ENCODE measurements around the gene PEF1.
A peak's percentile ranks its signal among the peaks of the same experiment; 100 is the strongest.

Gene PEF1

DNA sequence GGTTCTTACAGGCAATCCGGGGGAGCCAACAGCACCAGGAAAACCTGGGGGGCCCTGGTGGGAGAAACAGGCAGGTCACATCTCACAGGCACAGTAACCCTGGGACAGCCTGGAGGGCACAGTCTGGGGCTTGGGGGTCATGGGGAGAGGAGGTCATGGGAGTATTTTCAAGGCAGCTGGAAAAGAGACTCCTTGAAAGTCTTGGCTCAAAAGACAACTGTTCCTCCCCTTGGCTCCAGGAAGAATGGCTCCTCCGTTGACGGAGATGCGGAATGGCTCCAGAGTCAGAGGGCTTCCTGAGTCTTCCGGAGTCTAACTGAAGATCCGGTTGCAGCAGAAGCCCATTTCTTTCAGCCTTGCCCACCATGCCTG, 25.9 kb upstream of the PEF1 start:
- no peak for DNase-seq

DNA sequence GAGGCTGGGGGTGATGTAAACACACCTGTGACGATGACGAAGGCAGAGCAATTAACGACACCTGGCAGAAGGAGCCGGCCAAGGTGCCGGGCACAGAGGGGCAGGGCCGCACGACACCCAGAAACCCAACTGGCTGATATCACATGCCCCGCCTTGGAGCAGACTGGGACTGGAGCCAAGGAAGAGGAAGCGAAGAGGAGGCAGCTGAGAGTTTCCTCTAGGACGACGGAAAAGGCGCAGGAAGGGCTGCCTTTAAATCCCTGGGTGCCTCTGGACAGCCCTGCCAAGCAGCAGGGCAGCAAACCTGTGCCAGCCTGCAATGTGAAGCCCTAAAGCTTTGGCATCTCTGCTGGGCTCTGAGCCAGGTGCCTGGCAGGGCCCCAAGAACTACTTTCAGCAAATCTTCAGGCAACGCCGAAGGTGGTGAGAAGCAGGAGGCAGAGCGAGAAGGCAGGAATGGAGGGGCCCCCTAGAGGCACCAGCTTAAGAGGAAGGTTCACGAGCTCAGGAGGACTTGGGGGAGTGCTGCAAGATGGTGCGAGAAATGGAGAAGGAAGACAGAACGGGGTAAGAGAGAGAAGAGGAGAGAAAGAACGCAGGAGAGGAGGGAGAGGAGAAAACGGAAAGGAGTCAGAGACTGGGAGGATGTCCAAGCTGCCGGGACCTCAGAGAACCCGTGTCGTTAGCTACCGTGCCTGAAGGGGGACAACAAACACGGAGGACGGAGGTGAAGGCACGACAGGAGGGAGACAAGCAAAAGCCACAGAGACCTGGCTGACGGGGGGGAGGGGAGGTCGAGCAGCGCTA, 25.3 kb upstream of the PEF1 start:
- peak; percentile 18 for DNase-seq

DNA sequence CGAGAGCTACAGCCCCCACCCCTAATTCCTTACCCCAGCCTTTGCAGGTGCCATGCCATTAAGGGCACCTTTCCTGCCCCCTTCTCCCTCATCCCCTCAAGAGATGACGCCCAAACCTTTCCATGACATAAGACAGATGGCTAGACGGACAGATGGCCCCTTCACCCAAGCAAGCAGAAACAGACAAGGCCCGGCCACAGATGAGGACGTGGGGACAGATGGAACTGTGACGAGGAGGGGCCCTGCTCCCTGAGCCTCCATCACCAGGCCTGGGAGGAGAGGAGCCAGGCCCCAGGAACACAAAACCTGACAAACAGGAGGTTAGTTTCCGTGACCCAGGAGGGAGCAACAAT, 24.7 kb upstream of the PEF1 start:
- no peak for DNase-seq

DNA sequence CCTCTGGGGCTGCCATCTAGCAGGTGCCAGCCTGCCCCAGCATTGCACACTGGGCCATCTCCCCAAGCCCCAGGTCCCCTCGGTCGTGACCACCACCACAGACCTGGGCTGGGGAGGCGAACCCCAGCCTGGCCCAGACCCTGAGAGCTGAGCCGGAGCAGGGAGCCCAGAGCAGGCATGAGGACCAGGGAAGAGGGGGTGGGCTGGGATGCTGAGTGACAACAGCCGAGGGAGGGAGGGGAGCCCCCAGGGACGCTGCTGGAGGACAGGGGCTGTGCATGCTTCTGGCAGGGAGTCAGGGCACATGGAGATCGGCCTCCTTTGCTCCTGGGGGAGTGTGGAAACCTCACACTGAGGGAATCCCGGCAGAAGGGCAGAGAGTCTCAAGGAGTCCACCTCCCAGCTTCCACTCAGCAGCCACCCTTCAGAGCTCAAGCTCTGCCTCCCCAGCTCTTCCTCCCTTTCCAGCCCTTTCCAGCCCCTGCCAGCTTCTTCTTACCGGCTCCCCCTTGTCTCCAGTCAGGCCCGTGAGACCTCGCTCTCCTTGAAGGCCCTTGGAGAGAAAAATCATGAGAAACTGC, 23.7 kb upstream of the PEF1 start:
- no peak for DNase-seq

DNA sequence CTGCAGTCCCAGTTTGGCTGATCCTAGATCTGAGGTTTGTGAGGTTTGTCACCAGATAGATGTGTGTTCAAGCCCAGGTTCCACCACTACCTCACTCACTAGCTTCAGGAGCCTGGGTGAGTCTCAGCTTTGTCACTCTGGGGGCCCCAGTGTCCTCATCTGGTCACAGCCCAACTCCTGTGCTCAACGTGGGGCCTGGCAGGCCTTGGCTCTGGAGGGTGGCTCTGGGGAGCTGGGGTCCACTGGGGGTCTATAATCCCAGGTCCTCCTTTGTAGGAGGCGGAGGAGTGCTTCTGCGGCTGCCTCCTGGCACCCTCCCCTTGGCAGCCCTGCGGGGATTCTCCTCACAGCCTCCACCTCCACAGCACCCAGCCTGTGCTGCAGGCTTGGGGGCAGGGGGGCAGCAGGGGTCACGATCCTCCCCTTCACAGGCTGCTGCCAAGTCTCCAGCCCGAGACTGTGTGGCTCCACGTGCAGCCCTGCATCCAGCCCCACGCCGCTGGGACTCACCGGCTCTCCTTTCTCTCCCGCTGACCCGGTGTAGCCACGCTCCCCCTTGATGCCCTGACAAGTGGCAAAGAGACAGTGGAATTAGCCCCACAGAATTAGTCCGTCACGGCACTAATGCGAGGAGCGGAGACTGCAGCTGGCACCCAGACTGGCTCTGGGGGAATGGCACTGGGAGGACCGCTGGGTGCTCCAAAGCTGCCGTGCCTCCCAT, 22.5 kb upstream of the PEF1 start:
- no peak for DNase-seq

DNA sequence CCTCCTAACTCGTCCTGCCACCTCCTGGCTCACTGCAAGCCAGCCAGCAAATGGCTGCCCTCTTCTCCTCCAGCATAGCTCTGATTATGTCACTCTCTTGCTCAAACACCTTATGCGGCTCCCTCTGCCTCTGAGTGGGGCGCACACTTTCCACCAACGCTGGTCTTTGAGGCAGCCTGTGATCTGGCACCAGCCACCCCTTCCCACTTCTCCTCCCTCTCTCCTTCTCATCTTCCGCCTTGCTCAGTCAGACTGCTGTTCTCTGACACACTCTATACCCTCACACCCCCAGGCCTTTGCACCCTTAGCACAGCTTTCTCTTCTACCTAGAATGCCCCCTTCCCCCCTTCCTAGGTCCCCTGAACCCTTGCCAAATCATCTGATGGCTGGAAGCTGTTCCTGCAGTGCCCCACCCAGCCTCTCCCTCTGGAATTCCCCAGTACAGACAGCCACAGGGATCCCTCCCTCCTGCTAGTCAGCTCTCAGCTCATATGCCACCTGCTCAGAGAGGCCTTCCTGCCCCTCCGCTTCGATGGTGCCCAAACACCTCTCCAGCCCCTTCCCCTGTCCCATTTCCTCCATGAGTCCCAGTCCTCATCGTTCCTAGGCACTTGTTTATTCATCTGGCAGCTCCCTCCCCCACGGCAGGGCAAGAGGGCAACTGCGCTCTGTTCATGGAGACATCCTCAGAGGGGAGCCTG, 21.7 kb upstream of the PEF1 start:
- no peak for DNase-seq

DNA sequence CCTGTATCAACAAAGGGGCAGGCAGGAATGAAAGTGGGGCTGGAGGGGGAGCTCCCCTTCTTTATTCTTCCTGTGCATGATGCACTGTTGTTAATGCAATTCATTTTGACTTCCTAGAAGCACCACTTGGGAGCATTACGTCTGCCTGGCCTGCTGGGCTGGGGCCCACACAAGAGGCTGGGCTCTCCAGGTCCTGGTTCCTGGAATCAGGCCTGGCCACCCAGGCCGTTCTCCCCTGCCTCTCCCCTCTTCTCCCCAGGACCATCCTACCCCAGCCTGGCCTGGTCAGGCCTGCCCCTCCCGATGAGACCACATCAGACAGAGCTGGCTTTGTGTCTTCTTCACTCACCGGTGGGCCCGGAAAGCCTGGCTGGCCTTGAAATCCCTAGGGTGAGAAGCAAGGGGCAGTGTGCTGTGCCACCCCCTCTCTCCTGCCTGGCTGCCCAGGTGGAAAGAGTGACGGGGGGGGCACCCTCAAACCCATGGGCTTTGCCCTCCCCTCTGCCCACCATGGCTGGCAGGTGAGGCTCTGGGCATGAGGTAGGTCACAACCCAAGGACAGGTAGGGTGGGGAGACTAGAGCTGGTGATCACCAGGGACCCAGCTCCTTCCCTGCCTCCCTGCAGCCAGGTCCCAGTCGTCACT, 20.7 kb upstream of the PEF1 start:
- DNase-seq = no peak

DNA sequence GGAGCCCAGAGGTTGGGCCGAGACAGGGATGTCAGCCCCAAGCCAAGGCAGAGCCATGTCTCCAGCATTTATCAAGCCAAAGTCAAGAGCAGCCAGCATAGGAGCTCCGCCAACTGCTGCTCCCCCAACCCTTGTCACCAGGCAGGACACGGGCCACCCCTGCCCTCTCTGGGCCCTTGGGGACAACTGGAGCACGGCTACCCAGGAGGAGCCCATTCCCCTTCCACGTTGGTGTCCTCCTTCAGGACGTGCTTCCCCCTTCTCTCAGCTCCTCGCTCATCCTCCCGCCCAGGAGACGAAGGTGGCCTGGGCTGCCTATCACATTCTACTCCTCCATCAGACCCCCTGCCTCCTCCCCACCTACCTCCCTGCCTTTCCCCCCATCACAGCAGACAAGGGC, 19.9 kb upstream of the PEF1 start:
- DNase-seq = no peak

DNA sequence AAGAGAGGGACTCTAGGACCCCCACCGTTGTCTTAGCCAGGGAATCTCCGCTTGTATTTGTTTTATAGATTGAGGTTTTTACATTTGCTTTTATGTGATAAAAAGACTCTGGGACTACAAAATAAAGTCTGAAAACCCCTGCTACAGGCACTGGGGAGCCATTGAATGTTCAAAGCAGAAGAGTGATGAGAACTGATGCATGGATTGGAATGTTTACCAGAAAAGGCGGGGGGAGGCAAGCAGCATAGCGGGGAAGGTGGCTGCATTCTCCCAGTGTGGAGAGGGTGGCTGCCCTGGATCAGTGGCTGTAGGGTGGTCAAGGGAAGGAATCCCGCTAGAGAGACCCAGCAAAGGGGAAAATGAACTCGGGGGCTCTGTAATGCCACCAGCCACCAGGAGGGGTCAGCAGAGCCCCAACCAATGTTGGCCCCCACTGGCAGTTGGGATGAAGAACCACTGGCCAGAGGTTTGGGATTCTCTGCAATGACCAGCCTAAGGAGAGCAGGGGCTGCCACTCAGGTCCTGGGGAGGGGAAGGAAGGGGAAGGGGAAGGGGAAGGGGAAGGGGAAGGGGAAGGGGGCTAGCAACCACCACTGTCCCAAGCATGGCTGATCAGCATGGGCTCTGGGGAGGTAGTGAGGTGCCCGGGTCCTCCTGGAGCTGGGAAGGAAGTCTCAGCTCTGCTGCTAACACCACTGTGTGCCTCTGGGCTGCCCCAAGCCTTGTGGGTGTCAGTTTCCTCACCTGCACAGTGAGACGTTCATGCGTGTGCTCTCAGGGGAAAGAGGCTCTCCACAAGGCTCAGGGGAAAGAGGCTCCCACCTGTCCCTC, 19.2 kb upstream of the PEF1 start:
- DNase-seq = peak; percentile 67

DNA sequence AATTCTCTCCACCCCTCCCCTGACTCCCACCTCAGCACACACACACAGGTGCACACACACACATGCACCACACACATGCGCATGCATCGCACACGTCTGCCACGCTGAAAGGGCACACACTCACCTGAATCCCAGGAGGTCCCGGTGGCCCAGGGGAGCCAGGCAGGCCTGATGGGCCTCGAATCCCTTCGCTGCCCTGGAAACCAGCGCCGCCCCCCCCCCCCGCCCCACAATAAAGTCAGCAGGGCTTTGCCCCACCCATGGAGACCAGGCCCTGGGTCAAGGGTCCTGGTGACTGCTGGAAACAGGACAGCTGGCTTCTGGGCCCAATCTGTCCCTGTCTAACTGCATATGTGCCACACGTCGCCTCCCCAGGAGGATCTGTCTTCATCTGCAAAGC, 17.8 kb upstream of the PEF1 start:
- DNase-seq = no peak

DNA sequence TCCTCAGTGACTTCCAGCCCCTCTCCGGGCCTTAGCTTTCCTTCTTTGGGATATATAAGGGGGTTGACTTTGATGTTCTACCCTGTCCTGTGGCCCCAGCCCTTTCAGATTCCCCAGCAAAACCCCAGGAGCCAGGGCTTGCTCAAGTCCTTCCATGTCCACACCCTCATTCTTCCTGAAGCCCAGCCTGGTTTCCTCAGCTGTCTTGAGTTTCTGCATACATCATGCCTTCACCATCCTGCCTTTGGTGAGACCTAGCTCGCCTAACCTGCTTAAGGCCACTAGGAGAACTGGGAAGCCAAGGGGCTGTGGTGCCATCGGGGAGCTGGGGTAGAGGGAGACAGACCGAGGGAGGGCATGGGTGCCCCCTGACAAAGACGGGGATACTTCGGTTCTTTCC, 17.2 kb upstream of the PEF1 start:
- DNase-seq = no peak

DNA sequence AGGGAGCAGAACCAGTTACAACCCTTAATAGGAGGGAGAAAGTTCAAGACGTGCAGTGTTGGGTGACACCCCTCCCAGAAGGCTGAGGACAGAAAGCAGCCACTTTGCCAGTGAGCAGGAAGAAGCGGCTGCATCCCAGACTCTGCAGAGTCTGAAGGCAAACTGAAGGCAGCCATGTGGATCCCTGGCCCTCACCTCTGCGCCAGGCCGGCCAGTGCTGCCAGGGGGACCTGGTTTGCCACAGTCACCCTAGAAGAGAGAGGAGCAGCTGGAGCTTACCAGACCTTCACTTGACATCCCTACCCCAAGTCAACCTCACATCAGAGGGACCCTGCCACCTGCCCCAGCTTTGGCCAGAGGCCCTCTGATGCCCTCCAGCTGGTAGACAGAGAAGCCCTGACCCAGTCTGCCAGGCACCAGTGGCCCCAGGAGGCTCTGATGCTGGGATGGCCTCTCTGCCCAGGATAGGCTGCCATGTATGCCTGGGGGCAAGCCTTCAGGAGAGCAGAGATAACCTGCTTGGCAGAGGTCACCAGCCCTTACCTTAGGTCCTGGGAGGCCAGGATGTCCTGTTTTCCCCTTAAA, 16.3 kb upstream of the PEF1 start:
- DNase-seq = no peak

DNA sequence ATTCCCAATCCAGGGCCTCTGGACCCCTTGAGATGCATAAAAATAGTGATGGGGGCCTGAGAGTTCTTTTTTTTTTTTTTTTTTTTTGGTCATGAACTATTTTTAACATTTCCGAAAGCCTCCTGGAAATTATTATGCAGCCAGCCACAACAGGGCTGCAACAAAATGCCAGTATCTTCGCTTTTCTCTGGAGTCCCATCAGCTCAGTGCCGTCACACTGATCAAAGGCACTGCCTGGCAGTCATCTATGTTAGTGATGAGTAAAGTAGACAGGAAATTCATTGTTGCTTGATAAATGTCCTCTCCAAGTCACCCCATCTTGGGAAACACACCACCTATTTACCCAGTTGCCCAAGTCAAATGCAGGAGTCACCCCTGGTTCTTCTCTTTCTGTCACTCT, 15.2 kb upstream of the PEF1 start:
- DNase-seq = no peak

DNA sequence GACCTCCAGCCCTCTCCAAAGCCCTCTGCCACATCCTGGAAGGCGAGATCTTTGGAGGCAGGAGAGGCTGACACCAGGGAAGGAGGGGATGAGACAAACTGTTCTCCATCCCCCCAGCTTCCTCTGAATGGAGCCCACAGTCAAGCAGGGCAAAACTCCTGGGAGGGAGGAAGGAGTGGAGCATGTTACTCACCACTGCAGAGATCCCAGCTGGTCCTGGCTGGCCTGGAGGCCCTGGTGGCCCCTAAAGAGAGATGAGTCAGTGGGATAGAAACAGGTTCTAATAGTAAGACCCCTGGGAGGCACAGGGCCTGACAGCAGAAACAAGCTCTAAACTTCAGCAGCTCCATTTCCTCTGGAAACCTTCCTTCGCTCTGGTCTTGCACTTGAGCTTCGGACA, 14.0 kb upstream of the PEF1 start:
- no peak for DNase-seq

DNA sequence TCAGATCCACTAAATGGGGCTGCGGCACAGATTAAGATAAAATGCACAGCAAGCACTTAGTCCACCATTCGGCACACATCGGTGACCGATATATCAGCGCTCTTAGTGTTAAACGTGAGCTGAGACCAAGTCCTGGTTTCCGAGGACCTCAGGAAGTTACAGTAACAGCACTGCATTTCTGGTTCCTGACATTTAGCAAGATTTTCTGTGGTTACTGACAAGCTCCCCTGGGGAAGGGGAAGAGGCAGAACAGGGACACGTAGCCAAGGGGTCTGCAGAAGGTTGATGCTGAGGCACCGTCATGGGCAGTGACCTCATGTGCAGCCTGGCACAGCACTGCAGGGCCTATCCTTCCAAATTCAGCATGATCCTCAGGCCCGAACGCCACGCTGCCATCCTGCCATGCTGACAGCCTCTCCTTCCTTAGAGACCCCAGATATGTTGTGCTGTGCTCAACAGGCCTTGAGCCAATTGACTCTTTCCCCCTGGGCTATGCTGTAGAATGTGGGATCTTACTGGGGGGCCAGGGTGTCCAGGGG, 13.4 kb upstream of the PEF1 start:
- no peak for DNase-seq

DNA sequence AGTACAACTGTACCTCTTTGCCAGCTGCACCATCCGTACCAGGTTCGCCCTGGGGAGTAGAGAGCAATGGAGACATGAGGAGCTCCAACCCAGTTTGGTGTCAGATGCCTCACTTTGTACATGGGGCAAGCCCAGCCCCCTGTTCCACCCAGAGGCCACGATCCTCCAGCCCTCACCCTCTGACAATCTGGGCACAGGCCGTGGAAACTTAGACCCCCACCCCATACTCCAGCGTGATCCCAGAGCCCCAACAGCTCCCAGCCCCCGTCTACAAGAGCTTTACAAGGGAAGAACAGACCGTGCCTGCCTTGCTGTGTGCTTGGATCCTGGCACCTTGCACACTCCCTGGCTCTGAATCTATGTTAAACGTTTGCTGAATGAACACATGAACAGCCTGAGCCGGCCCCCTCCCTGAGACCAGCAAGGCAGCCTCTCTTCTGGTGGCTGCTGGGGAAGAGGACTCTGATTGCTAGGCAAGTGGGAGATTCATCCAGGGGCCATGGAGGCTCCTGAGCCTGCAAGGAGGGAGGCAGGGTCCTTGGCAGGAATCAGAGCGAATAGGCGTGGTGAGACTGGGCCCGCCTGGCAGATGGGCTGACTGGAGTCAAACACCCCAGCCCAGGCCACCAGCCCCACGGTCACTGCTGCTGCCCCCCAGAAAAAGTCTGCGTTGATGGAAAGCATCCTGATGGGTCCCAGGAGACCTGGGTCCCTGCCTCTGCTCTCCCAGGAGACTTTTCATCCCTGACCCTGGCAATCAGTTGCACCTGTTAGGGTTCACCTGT, 12.5 kb upstream of the PEF1 start:
- no peak for DNase-seq

DNA sequence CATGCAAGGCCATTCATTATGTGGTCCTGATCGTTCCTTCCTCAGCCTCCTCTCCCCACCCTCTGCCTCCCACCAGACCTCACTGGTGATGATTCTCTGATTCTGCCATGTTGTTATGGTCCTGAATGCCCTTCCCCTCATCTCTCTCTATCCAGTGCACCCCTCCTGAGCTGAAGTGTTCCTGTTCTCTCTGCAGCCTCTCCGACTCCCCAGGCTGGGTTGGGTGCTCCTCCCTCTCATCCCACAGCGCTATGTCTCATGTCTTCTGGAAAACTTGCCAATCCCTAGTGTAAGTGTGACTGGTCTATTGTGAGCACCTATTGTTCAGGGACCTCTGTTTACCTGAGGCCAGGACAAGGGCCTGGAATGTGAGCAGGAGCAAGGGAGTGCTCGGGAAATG, 11.1 kb upstream of the PEF1 start:
- no peak for DNase-seq

DNA sequence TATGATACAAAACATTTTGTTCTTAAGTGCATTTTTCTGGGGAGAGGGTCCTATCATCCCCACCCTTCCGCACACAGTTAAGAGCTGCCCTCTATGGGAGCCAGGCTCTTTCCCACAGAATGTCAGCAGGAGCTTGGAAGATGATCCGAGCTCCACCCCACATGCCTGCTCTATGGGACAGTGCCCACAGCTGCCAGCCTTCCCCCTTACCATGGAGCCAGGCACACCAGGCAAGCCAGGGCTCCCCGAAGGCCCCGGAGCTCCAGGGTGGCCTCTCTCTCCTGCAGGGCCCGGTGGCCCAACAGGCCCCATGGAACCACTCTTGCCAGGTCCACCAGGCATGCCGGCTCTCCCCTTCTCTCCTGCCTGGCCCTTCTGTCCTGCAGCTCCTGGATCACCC, 10.4 kb upstream of the PEF1 start:
- no peak for DNase-seq

DNA sequence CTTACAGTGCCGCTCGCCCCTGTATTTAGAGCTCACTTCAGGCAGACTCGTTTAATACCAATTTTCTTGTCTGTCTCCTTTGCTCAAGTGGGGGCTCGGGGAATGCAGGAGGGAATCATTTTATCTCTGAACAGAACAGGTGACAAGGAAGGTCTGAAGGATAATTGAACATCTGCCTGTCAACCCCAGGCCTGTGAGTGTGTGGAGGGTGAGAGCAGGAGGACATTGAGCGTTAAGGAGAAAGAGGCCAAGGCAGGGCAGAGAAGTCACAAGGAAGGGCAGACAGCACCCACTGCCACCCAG, 9.7 kb upstream of the PEF1 start:
- DNase-seq = no peak

DNA sequence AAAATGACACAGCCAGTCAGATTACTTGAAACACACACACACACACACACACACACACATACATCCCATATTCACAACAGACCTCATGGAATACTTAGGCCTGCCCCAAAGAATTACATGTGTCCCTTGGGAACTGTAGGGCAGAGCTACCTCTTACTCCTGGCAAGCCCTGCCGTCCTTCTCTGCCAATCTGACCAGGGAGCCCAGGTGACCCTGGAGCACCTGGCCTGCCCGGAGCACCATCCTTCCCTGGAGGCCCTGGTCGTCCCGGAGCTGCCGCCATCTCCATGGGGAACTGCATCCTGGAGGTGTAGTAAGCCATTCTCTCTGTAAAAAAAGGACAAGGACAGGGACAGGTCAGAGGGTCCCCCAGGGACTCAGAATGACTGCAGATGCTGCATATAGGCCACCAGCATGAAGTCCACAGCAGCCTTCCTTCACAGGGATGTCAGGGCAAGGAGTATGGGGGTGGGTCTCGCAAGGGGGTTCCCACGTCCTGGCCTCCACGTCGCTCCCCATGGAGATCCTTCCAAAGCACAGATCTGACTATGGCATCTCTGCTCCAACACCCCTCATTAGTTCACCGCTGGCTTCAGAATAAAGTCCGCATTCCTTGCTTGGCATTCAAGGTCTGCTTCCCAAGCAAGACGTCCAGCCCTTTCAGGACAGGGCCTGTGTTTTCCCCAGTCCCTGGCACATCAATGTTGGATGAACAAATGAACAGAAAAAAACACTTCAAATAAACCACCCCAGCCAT, 9.2 kb upstream of the PEF1 start:
- no peak for DNase-seq
